HepG2 (cell line): ENCODE measurements around the gene LGALS3. TPM values are rescaled to one million over a fixed set of nuclear protein-coding genes. Genes with fewer than 3 reads are reported as not detected.

Source experiments
- ARID3A ChIP-seq: IDR thresholded peaks from 2 replicates; pipeline ENCODE4 v1.6.1; 2012; ENCODE audit warnings: low read depth, low read length, improper control_type of control experiment
- ATF7 ChIP-seq, 2 experiments: fragments of 450-650 bp in 1 of 2; sonication (generic) in 1 of 2; formaldehyde crosslinking in 1 of 2; IDR thresholded peaks; 2 replicates each; pipeline versions ENCODE4 v1.4.0 to v1.6.1; 2016 to 2020; ENCODE audit warnings: antibody characterized with exemption in 1 of 2, mild to moderate bottlenecking in 1 of 2, missing genetic modification reagents in 1 of 2
- FOSL1 ChIP-seq: sonication (generic); formaldehyde crosslinking; IDR thresholded peaks from 2 replicates; pipeline ENCODE4 v1.9.0; 2021; ENCODE audit warnings: missing genetic modification reagents, borderline replicate concordance
- MXD3 ChIP-seq: IDR thresholded peaks from 2 replicates; pipeline ENCODE4 v1.6.1; 2016; ENCODE audit warnings: mild to moderate bottlenecking, missing biosample characterization, missing genetic modification reagents
- MXI1 ChIP-seq: IDR thresholded peaks from 3 replicates; pipeline ENCODE4 v1.6.1; 2012; ENCODE audit warnings: low read depth, low read length, inconsistent platforms, borderline replicate concordance
- NBN ChIP-seq: fragments of 450-650 bp; conservative IDR thresholded peaks from 2 replicates; pipeline ENCODE4 v1.6.1; 2017
- NFAT5 ChIP-seq: sonication (generic); formaldehyde crosslinking; IDR thresholded peaks from 2 replicates; pipeline ENCODE4 v1.4.0; 2020; ENCODE audit warnings: missing genetic modification reagents
- NFE2L2 ChIP-seq: fragments of 150-350 bp; IDR thresholded peaks from 2 replicates; pipeline ENCODE4 v1.6.1; 2014; ENCODE audit warnings: low read length
- RNF2 ChIP-seq: fragments of 450-650 bp; conservative IDR thresholded peaks from 2 replicates; pipeline ENCODE4 v1.6.1; 2016; ENCODE audit warnings: low read depth
- ZBTB7B ChIP-seq: sonication (generic); formaldehyde crosslinking; IDR thresholded peaks from 2 replicates; pipeline ENCODE4 v1.4.0; 2020; ENCODE audit warnings: missing genetic modification reagents
- ZMYM4 ChIP-seq: sonication (generic); formaldehyde crosslinking; IDR thresholded peaks from 2 replicates; pipeline ENCODE4 v1.8.1; 2023; ENCODE audit warnings: mild to moderate bottlenecking, missing genetic modification reagents
- ZNF101 ChIP-seq: sonication (generic); formaldehyde crosslinking; IDR thresholded peaks from 2 replicates; pipeline ENCODE4 v1.4.0; 2020; ENCODE audit warnings: mild to moderate bottlenecking, low read depth, missing genetic modification reagents, borderline replicate concordance
- ZNF205 ChIP-seq: IDR thresholded peaks from 2 replicates; pipeline ENCODE4 v1.6.1; 2018; ENCODE audit warnings: missing biosample characterization, missing genetic modification reagents
- ZNF232 ChIP-seq: sonication (generic); formaldehyde crosslinking; IDR thresholded peaks from 2 replicates; pipeline ENCODE4 v1.4.0; 2020; ENCODE audit warnings: missing genetic modification reagents, borderline replicate concordance
- ZNF256 ChIP-seq: sonication (generic); formaldehyde crosslinking; conservative IDR thresholded peaks from 2 replicates; pipeline ENCODE4 v1.4.0; 2020; ENCODE audit warnings: missing genetic modification reagents
- ZNF710 ChIP-seq: sonication (generic); formaldehyde crosslinking; IDR thresholded peaks from 2 replicates; pipeline ENCODE4 v1.5.0; 2020; ENCODE audit warnings: mild to moderate bottlenecking, missing genetic modification reagents, borderline replicate concordance
- ZNF790 ChIP-seq: sonication (generic); formaldehyde crosslinking; IDR thresholded peaks from 2 replicates; pipeline ENCODE4 v1.8.0; 2022; ENCODE audit warnings: missing genetic modification reagents, mild to moderate bottlenecking, borderline replicate concordance
- ZSCAN29 ChIP-seq: sonication (generic); formaldehyde crosslinking; conservative IDR thresholded peaks from 2 replicates; pipeline ENCODE4 v1.4.0; 2020; ENCODE audit warnings: mild to moderate bottlenecking, missing genetic modification reagents
- polyA plus RNA-seq, 8 experiments: library from polyadenylated mRNA; depleted of rRNA in 3 of 8; stranded (reverse) in 7 of 8; unstranded in 1 of 8; fragments of >200 nt; fragmentation: Illumina TruSeq in 4 of 8; extraction: Trizol in 4 of 8; gene quantifications; 2 replicates each; pipeline versions ENCODE4 v1.2.1 to v1.2.3, GENCODE V29; 2011 to 2016; ENCODE audit warnings: low read depth in 4 of 8, missing spikeins in 1 of 8, mixed read lengths in 1 of 8; ENCODE audit not compliant: insufficient read depth in 1 of 8
- total RNA-seq, 5 experiments: library from RNA; depleted of rRNA; stranded (reverse); fragments of >200 nt; fragmentation: Illumina TruSeq; extraction: Trizol; gene quantifications; 2 replicates each; pipeline ENCODE4 v1.2.3, GENCODE V29; 2016; ENCODE audit warnings: low read depth in 1 of 5

The LGALS3 gene
- total and polyA plus RNA-seq, 2 of the 13 experiments (the other 11 are each of a cell fraction or from before 2014, with no cell fraction given) = 5.0 to 97.4 TPM

- peak; percentile 81; the same call in 1 of the 2 replicates for TF ChIP-seq NFAT5 (CRISPR knock-in tag)
- TF ChIP-seq ZSCAN29 (CRISPR knock-in tag) = peak; percentile 69; the same call in 1 of the 2 replicates
- TF ChIP-seq RNF2 = peak; percentile 84; the same call in 1 of the 2 replicates
- peak; percentile 19; the same call in 1 of the 2 replicates for TF ChIP-seq ZNF205
- TF ChIP-seq NFE2L2 = peak; percentile 32; the same call in 1 of the 2 replicates
- TF ChIP-seq ARID3A = peak; percentile 37; the same call in 1 of the 2 replicates
- TF ChIP-seq ZMYM4 (CRISPR knock-in tag) = peak; percentile 63; the same call in 1 of the 2 replicates
- TF ChIP-seq ATF7 (IDR thresholded peaks at IDR 0.05) = peak; percentile 7; the same call in 1 of the 2 replicates
- TF ChIP-seq ATF7 (CRISPR knock-in tag; IDR thresholded peaks at IDR 0.05) = peak; percentile 69; the same call in 1 of the 2 replicates
- no peak for TF ChIP-seq ZNF101 (CRISPR knock-in tag)
- TF ChIP-seq ZNF710 (CRISPR knock-in tag) = peak; percentile 65; the same call in 1 of the 2 replicates
- peak; percentile 96 for TF ChIP-seq FOSL1 (CRISPR knock-in tag)
- TF ChIP-seq ZNF256 = peak; percentile 65; the same call in 1 of the 2 replicates
- peak; percentile 21; the same call in 1 of the 2 replicates for TF ChIP-seq ZBTB7B (CRISPR knock-in tag)
- TF ChIP-seq MXD3 = peak; percentile 86; the same call in 1 of the 2 replicates
- TF ChIP-seq ZNF232 (CRISPR knock-in tag) = peak; percentile 91; the same call in 1 of the 2 replicates
- TF ChIP-seq ZNF790 (CRISPR knock-in tag) = no peak
- TF ChIP-seq NBN = no peak
- TF ChIP-seq MXI1 = peak; percentile 65; the same call in 1 of the 3 replicates
Observed at GRCh38 chr14:55107766-55108554, 21.1 kb upstream of the LGALS3 start (continued).
